PC-9 (cell line): ENCODE measurements around the gene STMN3.

Experiments used
- CTCF ChIP-seq: fragments of 200-600 bp; sonication (generic); conservative IDR thresholded peaks from 2 replicates; pipeline ENCODE4 v1.6.1; 2017; ENCODE audit warnings: mixed run types, antibody characterized with exemption, mild to moderate bottlenecking, moderate library complexity
- EZH2 ChIP-seq: fragments of 200-600 bp; sonication (generic); IDR thresholded peaks from 2 replicates; pipeline ENCODE4 v1.8.0; 2017; ENCODE audit warnings: antibody characterized with exemption, low read depth

- no peak for TF ChIP-seq CTCF
- no peak for TF ChIP-seq EZH2
Observed at GRCh38 chr20:63610581-63611435, 42.4 kb downstream of the STMN3 start.
